DND-41 (cell line): ENCODE data around the gene PSMD12.

ENCODE experiments used
- ATAC-seq: fragments of 200-7000 bp; cut with Tn5 transposase; 3 replicates; pipeline ENCODE4 v1.9.1; 2021; ENCODE audit warnings: low read depth; ENCODE audit not compliant: insufficient read depth
- DNase-seq: peaks from one replicate; pipeline ENCODE4 v3.0.0-alpha.2; 2020
- H2AFZ ChIP-seq: 2 replicates; pipeline ENCODE4 v1.6.0; 2012; ENCODE audit warnings: low read depth, low read length
- H3K27ac ChIP-seq: 2 replicates; pipeline ENCODE4 v1.5.1; 2012; ENCODE audit warnings: low read length, inconsistent platforms
- H3K27me3 ChIP-seq: fragments of 200-600 bp; sonication (generic); 2 replicates; pipeline ENCODE4 v1.6.0; 2012; ENCODE audit warnings: low read length, mild to moderate bottlenecking, inconsistent platforms; ENCODE audit not compliant: insufficient read depth, poor library complexity
- H3K36me3 ChIP-seq: 2 replicates; pipeline ENCODE4 v1.5.1; 2012; ENCODE audit warnings: low read length, inconsistent platforms; ENCODE audit not compliant: insufficient read depth
- H3K4me1 ChIP-seq: 2 replicates; pipeline ENCODE4 v1.5.1; 2012; ENCODE audit warnings: mild to moderate bottlenecking, low read length; ENCODE audit not compliant: insufficient read depth
- H3K4me2 ChIP-seq: 2 replicates; pipeline ENCODE4 v1.6.0; 2012; ENCODE audit warnings: mild to moderate bottlenecking, moderate library complexity, low read length, inconsistent platforms; ENCODE audit not compliant: insufficient read depth
- H3K4me3 ChIP-seq, 2 experiments: fragments of 200-600 bp in 1 of 2; shearing (Covaris generic) in 1 of 2; 2 replicates each; pipeline ENCODE4 v1.5.1; 2012 to 2016; ENCODE audit warnings: inconsistent platforms in 2 of 2, low read length in 2 of 2, mild to moderate bottlenecking in 2 of 2, low read depth in 1 of 2, moderate library complexity in 1 of 2
- H3K79me2 ChIP-seq: 2 replicates; pipeline ENCODE4 v1.6.0; 2012; ENCODE audit warnings: low read length, inconsistent platforms; ENCODE audit not compliant: insufficient read depth
- H3K9ac ChIP-seq: 2 replicates; pipeline ENCODE4 v1.6.0; 2012; ENCODE audit warnings: low read depth, mild to moderate bottlenecking, inconsistent platforms, low read length, moderate library complexity
- H3K9me3 ChIP-seq: 2 replicates; pipeline ENCODE4 v1.5.1; 2012; ENCODE audit warnings: low read length, moderate library complexity, mild to moderate bottlenecking, inconsistent platforms; ENCODE audit not compliant: insufficient read depth, severe bottlenecking
- H4K20me1 ChIP-seq: 2 replicates; pipeline ENCODE4 v1.6.0; 2012; ENCODE audit warnings: low read length; ENCODE audit not compliant: insufficient read depth
- CTCF ChIP-seq: IDR thresholded peaks from 2 replicates; pipeline ENCODE4 v1.5.1; 2012; ENCODE audit warnings: borderline replicate concordance, low read length, moderate library complexity, mild to moderate bottlenecking; ENCODE audit not compliant: poor library complexity, severe bottlenecking; ENCODE audit errors: extremely low read depth
- EZH2 ChIP-seq: IDR thresholded peaks from 3 replicates; pipeline ENCODE4 v1.6.1; 2012; ENCODE audit warnings: borderline replicate concordance, low read depth, mild to moderate bottlenecking, moderate library complexity, low read length, inconsistent platforms; ENCODE audit not compliant: severe bottlenecking

The PSMD12 gene

GRCh38 chr17:67358612-67359011, 7.8 kb downstream of the PSMD12 start:
- no peak for DNase-seq

GRCh38 chr17:67353929-67354574, 12.3 kb downstream of the PSMD12 start:
- ATAC-seq, result no peak
- H2AFZ ChIP-seq, result no peak overlapping the region
- H3K4me1 ChIP-seq, result peaks cover 2% of the 10 kb centered on the region; the same call in 1 of the 2 replicates
- H3K27ac ChIP-seq, result no peak overlapping the region
- no peak overlapping the region for H3K4me2 ChIP-seq
- TF ChIP-seq CTCF (no peak), EZH2 (no peak)
- no peak for DNase-seq
- no peaks in the 10 kb centered on the region for H3K9me3 ChIP-seq
- H3K27me3 ChIP-seq, result no peaks in the 10 kb centered on the region
- H3K9ac ChIP-seq, result no peak overlapping the region
- peaks cover 88% of the 10 kb centered on the region for H3K36me3 ChIP-seq
- peaks cover 19% of the 10 kb centered on the region; the same call in 1 of the 2 replicates for H4K20me1 ChIP-seq
- H3K79me2 ChIP-seq, result peaks cover 43% of the 10 kb centered on the region
- H3K4me3 ChIP-seq, result no peak overlapping the region

More at GRCh38 chr17:67358612-67359011, 7.8 kb downstream of the PSMD12 start:
- Histone ChIP-seq H4K20me1 (peaks cover 53% of the 10 kb centered on the region; the same call in 1 of the 2 replicates), H3K36me3 (peaks cover 84% of the 10 kb centered on the region), H2AFZ (no peak overlapping the region), H3K4me1 (peaks cover 10% of the 10 kb centered on the region; the same call in 1 of the 2 replicates), H3K9me3 (no peaks in the 10 kb centered on the region), H3K27ac (no peak overlapping the region), H3K4me2 (no peak overlapping the region), H3K79me2 (peaks cover 86% of the 10 kb centered on the region), H3K4me3 (no peak overlapping the region), H3K9ac (no peak overlapping the region), H3K27me3 (no peaks in the 10 kb centered on the region)
- TF ChIP-seq CTCF, result no peak
- TF ChIP-seq EZH2, result no peak
- no peak for ATAC-seq

- Histone ChIP-seq H3K27ac (no peak overlapping the region), H3K4me1 (no peaks in the 10 kb centered on the region), H3K4me3 (no peak overlapping the region), H2AFZ (no peak overlapping the region), H3K4me2 (no peak overlapping the region), H3K36me3 (peaks cover 90% of the 10 kb centered on the region), H3K27me3 (no peaks in the 10 kb centered on the region), H3K79me2 (peaks cover 34% of the 10 kb centered on the region), H4K20me1 (peaks cover 12% of the 10 kb centered on the region; the same call in 1 of the 2 replicates), H3K9me3 (no peaks in the 10 kb centered on the region), H3K9ac (no peak overlapping the region)
- TF ChIP-seq CTCF (no peak), EZH2 (no peak)
- no peak for ATAC-seq
- DNase-seq, result no peak
Observed at GRCh38 chr17:67353161-67353560, 13.2 kb downstream of the PSMD12 start.
